Esophagus muscularis mucosa (tissue), 4 donors: ENCODE results near the gene RGS3. TPM values are rescaled to one million over a fixed set of nuclear protein-coding genes. Genes with fewer than 3 reads are reported as not detected.

Experiments
- DNase-seq: peaks from one replicate; pipeline ENCODE4 v3.0.0-alpha.2; 2017; ENCODE audit errors: extremely low spot score
- H3K27ac ChIP-seq, 4 donors: fragments of 200-600 bp; sonication (generic); replicated peaks in 1 of 4; 1 replicate in 3 of 4; 2 replicates in 1 of 4; pipeline ENCODE4 v1.5.1; 2016 to 2019; ENCODE audit warnings: mild to moderate bottlenecking in 1 of 4
- H3K27me3 ChIP-seq, 4 donors: fragments of 200-600 bp; sonication (generic); one replicate each; pipeline versions ENCODE4 v1.5.1 to v1.6.0; 2016 to 2019
- H3K36me3 ChIP-seq, 4 donors: fragments of 200-600 bp; sonication (generic); one replicate each; pipeline ENCODE4 v1.5.1; 2016 to 2019
- H3K4me1 ChIP-seq, 4 donors: fragments of 200-600 bp; sonication (generic); one replicate each; pipeline ENCODE4 v1.5.1; 2016 to 2019
- H3K4me3 ChIP-seq, 4 donors: fragments of 200-600 bp; sonication (generic); 1 replicate in 2 of 4; 2 replicates in 2 of 4; pipeline ENCODE4 v1.5.1; 2016 to 2019; ENCODE audit warnings: mild to moderate bottlenecking in 4 of 4, moderate library complexity in 1 of 4
- H3K9me3 ChIP-seq, 4 donors: fragments of 200-600 bp; sonication (generic); 1 replicate in 3 of 4; 2 replicates in 1 of 4; pipeline ENCODE4 v1.5.1; 2016 to 2019
- EP300 ChIP-seq: sonication (generic); formaldehyde crosslinking; IDR thresholded peaks from one replicate; pipeline ENCODE4 v1.6.1; 2017; ENCODE audit warnings: antibody characterized with exemption
- POLR2A ChIP-seq: fragments of 450-650 bp; IDR thresholded peaks from one replicate; pipeline ENCODE4 v1.6.1; 2017; ENCODE audit warnings: antibody characterized with exemption, moderate library complexity, mild to moderate bottlenecking, low read depth
- POLR2AphosphoS5 ChIP-seq, 2 donors: sonication (generic); formaldehyde crosslinking; IDR thresholded peaks; one replicate each; pipeline ENCODE4 v1.6.1; 2017; ENCODE audit warnings: antibody characterized with exemption in 2 of 2
- WGBS: methylation state at CpG from one replicate; pipeline ENCODE4 v1.1.5; 2018; 5-methylcytosine and 5-hydroxymethylcytosine counted together
- intact Hi-C: fragments of 100-400 bp; cut with DNase I; formaldehyde crosslinking; loops from one replicate; pipeline ENCODE4 v1.15.1; 2023
- total RNA-seq, 4 donors: library from RNA; depleted of rRNA; stranded (reverse); fragments of >200 nt; gene quantifications; one replicate each; pipeline versions ENCODE4 v1.1.0 to v1.2.1, GENCODE V29; 2016
- TF ChIP-seq, protein P1 (sequence below), 3 experiments: fragments of 200-600 bp in 2 of 3; fragments of 450-650 bp in 1 of 3; sonication (generic) in 2 of 3; IDR thresholded peaks; one replicate each; pipeline ENCODE4 v1.5.1; 2017 to 2019; ENCODE audit warnings: antibody characterized with exemption in 3 of 3, mild to moderate bottlenecking in 2 of 3, moderate library complexity in 1 of 3

Gene RGS3
- total RNA-seq, 4 donors from 2014 or later, result 37.3 to 121 (median 68.5) TPM

DNA sequence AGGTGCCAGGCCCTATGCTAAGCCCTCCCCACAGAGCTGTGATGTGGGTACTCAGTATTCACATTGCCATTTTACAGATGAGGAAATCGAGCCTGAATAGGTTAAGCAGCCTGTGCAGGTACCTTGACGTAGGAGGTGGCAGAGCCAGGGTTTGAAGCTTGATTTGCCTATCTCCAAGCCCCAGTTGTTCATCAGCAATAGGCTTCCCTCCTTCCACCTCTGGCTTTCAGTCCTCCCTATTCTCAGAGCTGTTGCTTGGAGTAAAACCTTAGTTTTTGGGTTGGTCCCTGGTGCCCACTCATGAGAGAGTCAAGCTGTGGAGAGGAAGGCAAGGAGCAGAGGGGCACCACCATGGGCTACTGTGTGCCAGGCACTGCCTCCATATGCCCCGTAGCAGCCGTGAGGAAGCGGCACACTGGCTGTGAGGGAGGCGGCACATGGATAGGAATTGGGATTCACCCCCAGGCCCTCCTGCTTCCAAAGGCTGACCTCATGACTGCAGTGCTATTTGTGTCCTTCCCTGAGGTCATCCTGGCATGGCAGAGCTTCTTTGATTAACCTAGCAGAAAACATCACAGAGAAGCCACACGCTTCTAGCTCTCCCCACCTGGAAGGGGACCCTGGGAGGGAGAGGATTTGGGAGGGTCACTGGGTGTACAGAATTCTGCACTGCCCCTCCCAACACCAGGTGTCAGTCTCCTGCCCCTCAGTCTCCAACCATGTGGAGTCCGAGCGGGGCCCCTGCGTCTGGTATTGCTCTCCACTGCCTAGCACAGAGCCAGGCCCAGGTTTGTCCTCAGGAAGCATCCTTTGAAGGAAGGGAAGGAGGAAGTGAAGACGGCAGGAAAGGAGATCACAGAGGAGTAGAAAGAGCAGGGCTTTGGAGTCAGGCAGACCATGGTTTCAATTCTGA lies 109.8 kb downstream of the RGS3 start:
- Histone ChIP-seq H3K36me3 (peaks cover 0 to 6% (median 2%) of the 10 kb centered on the region in 4 donors), H3K27me3 (no peaks in the 10 kb centered on the region), H3K27ac (no peak overlapping the region), H3K4me3 (no peak overlapping the region), H3K9me3 (no peaks in the 10 kb centered on the region), H3K4me1 (peaks cover 33 to 77% (median 54%) of the 10 kb centered on the region in 4 donors)
- TF ChIP-seq POLR2AphosphoS5 (IDR thresholded peaks at IDR 0.05), result no peak
- TF ChIP-seq POLR2A, result no peak
- DNase-seq, result no peak
- intact Hi-C loops, result no loop called here
- WGBS, result 94% methylated on average over 8 of the region's 11 CpGs

DNA sequence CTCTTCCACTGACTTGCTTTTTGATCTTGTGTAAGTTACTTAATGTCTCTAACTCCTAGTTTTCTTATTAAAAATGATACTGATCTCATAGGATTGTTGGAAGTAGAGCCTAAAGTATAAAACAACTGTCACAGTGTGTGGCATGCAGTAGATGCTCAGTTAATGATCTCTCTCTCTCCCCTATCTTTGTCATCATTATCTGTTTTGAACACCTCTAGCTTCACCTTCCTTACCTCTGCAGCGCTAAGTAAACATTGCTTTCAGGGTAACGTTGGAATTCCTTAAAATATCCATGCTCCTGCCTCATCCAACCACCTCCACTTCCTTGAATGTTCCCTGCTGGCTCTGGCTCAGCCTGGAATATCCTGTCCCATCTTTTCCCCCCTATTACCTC lies 110.4 kb downstream of the RGS3 start:
- Histone ChIP-seq H3K36me3 (peaks cover 0 to 6% (median 0%) of the 10 kb centered on the region in 4 donors), H3K4me1 (peaks cover 33 to 77% (median 54%) of the 10 kb centered on the region in 4 donors), H3K9me3 (no peaks in the 10 kb centered on the region), H3K4me3 (no peak overlapping the region), H3K27me3 (no peaks in the 10 kb centered on the region), H3K27ac (no peak overlapping the region)
- no peak for DNase-seq
- intact Hi-C loops, result no loop called here
- 68% methylated on average over 2 of the region's 2 CpGs for WGBS
- TF ChIP-seq POLR2A (no peak), EP300 (no peak), POLR2AphosphoS5 (IDR thresholded peaks at IDR 0.05) (no peak)
- TF ChIP-seq, protein P1, sequence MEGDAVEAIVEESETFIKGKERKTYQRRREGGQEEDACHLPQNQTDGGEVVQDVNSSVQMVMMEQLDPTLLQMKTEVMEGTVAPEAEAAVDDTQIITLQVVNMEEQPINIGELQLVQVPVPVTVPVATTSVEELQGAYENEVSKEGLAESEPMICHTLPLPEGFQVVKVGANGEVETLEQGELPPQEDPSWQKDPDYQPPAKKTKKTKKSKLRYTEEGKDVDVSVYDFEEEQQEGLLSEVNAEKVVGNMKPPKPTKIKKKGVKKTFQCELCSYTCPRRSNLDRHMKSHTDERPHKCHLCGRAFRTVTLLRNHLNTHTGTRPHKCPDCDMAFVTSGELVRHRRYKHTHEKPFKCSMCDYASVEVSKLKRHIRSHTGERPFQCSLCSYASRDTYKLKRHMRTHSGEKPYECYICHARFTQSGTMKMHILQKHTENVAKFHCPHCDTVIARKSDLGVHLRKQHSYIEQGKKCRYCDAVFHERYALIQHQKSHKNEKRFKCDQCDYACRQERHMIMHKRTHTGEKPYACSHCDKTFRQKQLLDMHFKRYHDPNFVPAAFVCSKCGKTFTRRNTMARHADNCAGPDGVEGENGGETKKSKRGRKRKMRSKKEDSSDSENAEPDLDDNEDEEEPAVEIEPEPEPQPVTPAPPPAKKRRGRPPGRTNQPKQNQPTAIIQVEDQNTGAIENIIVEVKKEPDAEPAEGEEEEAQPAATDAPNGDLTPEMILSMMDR (IDR thresholded peaks at IDR 0.05), result no peak

DNA sequence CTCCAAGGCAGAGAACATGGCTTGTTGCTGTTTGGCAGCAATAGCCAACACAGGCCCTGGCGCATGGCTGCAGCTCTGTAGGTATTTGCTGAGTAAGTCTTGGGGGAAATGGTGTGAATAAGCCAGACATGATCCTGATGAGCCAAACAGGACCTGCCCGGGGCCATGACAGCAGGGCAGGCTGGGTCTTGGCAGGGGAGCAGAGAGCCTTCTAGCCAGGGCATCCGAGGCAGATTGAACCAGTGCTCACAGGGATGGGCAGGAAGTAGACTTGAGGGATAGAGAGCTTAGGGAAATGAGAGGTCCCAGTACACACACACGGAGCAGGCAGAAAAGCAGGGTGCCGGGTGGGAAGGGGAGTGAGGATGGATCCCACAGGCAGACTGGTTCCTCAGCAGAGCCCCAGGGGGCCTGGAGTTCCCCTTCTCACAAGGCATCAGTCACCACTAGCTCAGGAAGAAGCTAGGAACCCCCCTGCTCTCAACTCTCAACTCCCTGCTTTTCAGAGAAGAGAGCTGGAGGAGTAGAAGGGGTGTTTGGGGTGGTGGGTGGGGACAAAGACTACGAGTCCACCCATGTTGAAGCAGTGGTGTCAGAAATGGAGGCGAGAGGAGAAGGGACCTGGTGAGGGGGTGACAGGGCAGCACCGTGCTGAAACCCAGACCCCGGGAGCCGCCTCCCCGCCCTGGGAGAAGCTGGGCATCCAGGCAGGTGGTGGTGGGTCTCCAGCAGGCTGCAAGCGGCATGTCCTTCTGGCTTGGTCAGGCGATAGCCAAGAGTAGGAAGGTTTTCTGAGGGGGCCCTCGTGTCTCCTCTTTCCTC lies 111.1 kb downstream of the RGS3 start:
- no peaks in the 10 kb centered on the region for H3K9me3 ChIP-seq
- H3K4me3 ChIP-seq, result no peak overlapping the region
- H3K36me3 ChIP-seq, result peaks cover 0 to 6% (median 0%) of the 10 kb centered on the region in 4 donors
- H3K27ac ChIP-seq, result no peak overlapping the region
- intact Hi-C loops, result no loop called here
- DNase-seq, result no peak
- 77% methylated on average over 9 of the region's 14 CpGs for WGBS
- TF ChIP-seq POLR2AphosphoS5 (IDR thresholded peaks at IDR 0.05) (no peak), POLR2A (no peak), EP300 (no peak)
- TF ChIP-seq, protein P1 (IDR thresholded peaks at IDR 0.05), result no peak
- no peaks in the 10 kb centered on the region for H3K27me3 ChIP-seq
- H3K4me1 ChIP-seq, result peaks cover 35 to 78% (median 54%) of the 10 kb centered on the region in 4 donors

DNA sequence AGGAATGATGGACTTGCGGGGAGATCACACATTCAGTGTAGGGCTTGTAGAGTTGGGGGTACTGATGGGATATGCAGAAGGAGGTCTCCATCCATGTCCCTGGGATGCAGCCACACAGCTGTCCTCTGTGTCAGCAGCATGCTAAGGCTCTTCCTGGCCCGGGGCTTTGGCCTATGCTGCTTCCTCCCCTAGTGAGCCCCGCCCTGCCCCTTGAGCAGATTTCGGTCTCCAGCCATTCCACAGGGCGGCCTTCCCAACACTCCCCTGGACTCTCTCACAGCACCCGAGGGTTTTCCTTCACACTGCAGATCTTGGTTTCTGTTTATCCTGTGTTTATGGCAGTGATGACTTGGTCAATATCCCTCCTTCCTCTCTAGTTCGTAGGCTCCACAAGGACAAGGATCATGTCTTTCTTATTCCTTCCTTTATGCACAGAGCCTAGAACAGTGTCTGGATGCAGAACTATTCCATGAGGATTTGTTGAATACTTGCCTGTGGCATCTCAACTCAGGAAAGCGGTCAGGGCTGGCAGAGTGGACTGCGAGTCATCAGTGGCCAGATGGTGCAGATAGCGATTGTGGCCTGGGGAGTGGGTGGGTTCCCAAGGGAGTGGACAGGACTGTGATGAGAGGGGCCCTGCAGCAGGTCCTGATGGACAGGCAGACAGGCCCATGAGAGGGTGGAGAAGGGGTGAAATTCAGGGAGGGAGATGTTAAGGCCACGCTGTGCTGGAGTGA lies 114.2 kb downstream of the RGS3 start:
- H3K27ac ChIP-seq, result peak overlapping the region; percentile 30 to 78 (median 76)
- WGBS, result 66% methylated on average over 11 of the region's 11 CpGs
- intact Hi-C loops, result no loop called here
- DNase-seq, result no peak
- peaks cover 0 to 6% (median 0%) of the 10 kb centered on the region in 4 donors for H3K36me3 ChIP-seq
- H3K9me3 ChIP-seq, result no peaks in the 10 kb centered on the region
- H3K27me3 ChIP-seq, result no peaks in the 10 kb centered on the region
- TF ChIP-seq EP300, result no peak
- TF ChIP-seq, protein P1 (IDR thresholded peaks at IDR 0.05), result no peak
- no peak for TF ChIP-seq POLR2A
- no peak for TF ChIP-seq POLR2AphosphoS5 (IDR thresholded peaks at IDR 0.05)
- H3K4me1 ChIP-seq, result peaks cover 66 to 93% (median 74%) of the 10 kb centered on the region in 4 donors
- no peak overlapping the region for H3K4me3 ChIP-seq
